Measurements from ENCODE around the gene CACNA2D4.

DNA sequence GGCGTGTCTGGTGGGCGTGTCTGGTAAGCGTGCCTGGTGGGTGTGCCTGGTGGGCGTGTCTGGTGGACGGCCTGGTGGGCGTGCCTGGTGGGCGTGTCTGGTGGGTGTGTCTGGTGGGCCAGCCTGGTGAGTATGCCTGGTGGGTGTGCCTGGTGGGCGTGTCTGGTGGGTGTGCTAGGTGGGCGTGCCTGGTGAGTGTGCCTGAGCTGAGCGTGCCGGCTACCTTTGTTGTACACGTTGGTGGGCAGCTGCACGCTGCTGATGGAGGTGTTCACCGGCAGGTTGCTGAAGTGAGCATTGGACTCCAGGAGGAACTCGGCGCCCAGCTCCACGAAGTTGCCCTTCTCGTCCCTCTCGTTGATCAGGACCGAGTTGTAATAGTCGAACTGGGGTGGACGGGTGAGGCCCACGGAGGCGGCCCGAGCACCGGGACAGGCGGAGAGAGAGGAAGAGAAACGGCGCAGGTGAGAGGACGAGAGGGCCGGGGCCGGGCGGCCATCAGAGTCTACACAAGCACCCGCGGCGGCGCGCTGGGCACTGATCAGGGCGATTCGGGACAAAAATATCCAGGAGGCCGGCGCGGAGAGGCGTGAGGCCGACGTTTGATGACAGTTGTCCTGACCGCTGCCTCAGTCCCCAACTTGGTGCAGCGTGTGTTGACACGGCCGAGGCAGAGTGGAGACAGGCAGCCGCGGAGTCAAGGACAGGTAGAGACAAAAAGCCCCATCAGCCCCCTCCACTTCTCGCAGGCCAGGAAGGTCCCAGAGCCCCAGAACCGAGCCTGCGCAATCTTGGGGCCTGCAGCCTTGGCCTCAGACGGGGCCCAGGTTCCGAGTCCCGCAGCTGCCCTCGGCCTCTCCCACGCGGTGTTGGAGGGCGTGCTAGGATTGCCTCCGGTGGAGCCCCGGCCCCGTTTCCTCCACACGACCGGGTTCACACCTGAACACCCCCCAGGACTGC is 10.5 kb downstream of the CACNA2D4 start:
- TF ChIP-seq, protein P1, sequence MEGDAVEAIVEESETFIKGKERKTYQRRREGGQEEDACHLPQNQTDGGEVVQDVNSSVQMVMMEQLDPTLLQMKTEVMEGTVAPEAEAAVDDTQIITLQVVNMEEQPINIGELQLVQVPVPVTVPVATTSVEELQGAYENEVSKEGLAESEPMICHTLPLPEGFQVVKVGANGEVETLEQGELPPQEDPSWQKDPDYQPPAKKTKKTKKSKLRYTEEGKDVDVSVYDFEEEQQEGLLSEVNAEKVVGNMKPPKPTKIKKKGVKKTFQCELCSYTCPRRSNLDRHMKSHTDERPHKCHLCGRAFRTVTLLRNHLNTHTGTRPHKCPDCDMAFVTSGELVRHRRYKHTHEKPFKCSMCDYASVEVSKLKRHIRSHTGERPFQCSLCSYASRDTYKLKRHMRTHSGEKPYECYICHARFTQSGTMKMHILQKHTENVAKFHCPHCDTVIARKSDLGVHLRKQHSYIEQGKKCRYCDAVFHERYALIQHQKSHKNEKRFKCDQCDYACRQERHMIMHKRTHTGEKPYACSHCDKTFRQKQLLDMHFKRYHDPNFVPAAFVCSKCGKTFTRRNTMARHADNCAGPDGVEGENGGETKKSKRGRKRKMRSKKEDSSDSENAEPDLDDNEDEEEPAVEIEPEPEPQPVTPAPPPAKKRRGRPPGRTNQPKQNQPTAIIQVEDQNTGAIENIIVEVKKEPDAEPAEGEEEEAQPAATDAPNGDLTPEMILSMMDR (IDR thresholded peaks at IDR 0.05) = no peak
- TF ChIP-seq POLR2A (IDR thresholded peaks at IDR 0.05) = no peak

Measured in heart left ventricle (tissue), 13 donors.